HG03095 (cell line): ENCODE results near the gene ZNF785.
"Not testable (repeated sequence)": the region's sequence is repeated elsewhere in the genome, so short reads cannot be mapped to it uniquely, and the experiment has no call there.

Experiments
- ATAC-seq: cut with Tn5 transposase; IDR thresholded peaks from one replicate; pipeline ENCODE4 v1.9.1; 2021; ENCODE audit warnings: moderate library complexity; ENCODE audit not compliant: unreplicated experiment

The ZNF785 gene

DNA sequence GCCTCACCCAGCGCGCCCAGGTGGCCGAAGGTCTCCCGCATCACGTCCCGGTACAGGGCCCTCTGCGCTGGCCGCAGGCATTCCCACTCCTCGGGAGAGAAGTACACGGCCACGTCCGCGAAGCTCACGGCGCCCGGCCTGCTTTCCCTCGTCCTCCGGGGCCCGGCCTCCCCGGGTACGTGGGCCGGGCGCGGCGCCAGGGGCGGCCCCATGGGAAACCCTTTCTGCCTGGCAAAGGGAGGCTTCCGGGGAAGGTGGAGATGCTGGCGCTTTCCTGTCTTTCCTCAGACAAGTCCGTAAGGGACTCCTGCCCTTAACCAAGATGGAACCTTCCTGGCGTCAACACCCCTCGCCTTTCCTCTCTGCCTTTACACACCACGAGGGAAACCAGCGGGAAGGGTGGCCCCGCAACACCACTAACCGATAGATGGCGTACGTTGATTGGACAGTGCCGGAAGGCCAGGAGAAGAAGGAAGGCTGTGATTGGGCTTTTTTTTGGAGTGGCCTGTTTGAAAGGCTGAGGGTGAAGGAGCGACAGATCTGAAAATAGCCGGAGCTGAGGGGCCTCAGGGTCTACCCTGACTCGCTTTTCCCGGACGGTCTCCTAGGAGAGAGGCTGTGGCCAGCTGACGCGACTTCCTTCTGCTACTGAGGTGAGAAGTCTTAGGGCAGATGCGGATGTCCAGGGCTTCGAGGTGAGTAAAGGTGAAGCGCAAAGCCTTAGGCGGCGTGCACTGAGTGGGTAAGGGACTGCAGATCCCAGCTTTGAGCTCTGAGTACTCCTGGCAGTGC is at the start of gene ZNF785:
TSS of gene ZNF785 (minus strand) at position 298 of the 792 bp plus-strand sequence. CDS start at position 212, 86 bp downstream.
- ATAC-seq, result peak; percentile 91

DNA sequence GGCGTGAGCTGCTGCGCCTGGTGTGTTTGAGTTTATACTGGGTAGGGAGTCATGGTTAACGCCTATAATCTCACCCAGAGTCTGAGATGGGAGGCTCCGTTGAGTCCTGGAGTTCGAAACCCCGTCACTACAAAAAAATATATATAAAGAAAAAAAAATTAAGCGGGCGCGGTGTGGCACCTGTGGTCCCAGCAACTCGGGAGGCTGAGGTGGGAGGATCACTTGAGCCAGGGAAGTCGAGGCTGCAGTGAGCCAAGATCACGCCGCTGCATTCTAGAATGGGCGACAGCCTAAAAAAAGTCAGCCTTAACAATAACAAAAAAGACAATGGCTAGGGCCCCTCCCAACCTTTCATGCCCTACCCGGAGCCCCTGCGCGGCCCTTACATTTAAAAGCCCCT is 48.0 kb upstream of the ZNF785 start:
- no peak for ATAC-seq

DNA sequence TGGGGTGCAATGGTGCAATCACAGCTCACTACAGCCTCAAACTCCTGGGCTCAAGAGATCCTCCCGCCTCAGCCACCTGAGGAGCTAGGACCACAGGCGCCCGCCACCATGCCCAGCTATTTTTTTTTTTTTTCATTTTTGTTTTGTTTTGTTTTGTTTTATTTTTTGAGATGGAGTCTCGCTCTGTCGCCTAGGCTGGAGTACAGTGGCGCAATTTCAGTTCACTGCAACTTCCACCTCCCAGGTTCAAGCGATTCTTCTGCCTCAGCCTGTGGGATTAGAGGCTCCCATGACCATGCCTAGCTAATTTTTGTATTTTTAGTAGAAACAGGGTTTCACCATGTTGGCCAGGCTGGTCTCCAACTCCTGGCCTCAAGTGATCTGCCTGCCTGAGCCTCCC is 47.0 kb upstream of the ZNF785 start:
- ATAC-seq, result not testable (repeated sequence)

DNA sequence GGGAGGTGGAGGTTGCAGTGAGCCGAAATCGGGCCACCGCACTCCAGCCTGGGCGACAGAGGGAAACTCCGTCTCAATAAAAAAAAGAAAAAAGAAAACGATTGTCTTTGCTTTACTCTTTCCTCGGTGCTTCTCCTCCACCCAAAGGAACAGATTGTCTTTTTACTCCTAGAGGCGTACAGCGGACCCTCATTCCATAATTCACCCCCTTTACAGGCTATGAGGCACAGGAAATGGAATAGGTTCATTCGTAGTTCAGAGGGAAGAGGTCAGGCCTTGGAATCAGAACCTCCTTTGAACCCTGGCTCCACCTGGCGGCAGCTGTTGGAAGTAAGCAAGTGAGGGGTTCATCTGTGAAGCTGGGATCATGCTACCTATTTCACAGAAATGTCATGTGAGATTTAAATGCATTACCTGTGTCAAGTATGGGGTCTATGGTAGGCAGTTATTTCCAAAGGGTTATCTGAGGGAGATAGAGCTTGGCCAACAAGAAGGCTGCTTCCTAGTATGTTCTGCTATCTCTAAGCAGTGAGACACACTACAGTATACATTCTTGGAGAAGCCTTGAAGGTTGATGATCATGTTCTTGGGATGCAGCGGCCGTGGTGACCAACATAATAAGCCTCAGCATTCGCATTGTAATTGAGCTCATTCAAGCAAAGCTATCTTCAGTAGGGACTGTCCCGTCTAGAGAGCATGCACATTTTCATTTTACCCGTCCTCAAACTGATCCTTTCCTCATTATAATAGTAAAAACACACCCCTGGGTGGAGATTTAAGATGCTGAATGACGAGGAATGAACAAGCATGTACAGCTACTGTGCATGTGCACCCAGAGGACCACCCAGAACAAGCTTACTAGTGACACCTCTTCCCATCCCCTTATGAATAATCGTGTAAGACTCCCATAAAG is 43.4 kb upstream of the ZNF785 start:
- ATAC-seq, result no peak

DNA sequence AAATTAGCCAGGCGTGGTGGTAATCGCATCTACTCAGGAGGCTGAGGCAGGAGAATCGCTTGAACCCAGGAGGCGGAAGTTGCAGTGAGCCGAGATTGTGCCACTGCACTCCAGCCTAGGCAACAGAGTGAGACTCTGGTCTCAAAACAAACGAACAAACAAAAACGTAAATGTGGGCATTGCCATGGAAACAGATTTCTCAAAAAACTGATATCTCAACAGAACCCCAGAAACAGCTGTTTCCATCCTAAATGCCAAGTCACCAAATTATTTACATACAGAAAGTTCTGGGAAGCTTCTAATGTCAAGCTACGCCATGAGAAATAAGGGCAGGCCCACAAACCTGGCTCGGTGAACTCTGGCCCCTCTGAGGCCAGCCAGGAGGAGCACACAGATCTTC is 40.7 kb upstream of the ZNF785 start:
- no peak for ATAC-seq

DNA sequence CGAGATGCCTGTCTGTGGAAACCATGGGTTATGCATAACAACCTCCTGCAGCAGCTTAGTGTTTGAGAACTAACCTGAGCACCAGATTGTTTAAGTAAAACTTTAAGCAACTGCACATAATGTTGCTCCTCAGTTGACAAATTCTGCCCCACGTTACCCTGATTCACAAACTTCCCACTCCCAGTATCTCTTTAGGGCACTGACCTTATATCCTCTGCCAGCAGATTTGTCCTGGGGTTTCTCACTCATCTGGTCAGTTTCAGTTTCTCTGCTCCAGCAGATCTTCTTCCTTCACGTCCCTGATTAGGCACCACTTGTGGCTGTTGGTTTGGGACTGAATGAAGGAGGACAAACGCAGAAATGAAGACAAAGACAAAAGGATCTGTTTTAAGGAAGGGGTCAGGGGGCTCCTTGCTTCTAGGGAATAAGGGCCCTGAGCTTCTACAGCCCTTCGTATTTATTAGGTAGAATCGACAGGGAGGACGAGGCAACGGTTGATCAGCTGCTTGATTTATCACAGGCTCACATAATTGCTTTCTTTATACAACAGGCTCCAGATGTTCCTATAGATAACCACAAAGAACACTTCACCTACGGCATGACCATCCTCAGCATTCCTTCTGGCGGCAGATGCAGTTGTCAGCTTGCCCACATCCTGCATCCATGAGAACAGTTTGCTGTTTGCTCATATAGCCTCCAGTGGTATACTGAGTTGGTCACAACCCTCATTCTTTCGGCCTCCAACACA is 38.2 kb upstream of the ZNF785 start:
- no peak for ATAC-seq

DNA sequence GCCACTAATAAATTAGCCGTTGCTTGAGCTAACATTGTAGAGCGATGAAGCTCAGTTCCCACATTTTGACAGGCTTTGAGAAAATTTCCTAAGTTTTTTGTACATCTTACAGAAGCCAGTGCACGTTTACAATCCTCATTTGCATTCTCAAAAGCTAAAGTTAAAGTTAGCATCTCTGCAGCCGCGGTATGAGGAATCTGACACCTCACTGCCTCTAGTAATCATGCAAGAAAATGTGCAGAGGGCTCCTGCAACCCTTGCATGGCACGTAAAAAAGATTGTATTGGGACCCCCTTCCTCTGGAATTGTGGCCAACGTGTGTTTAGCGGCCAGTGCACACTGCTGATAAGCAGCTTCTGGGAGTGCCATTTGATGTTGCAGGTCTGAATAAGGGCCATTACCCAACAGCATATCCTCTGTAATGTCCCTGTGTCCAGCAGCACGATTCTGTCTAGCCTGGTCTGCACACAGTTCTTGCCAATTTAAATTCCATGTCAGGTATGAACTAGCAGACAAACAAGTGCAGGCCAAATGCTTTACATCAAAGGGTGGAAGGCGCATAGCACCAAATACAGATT is 37.0 kb upstream of the ZNF785 start:
- ATAC-seq, result no peak

DNA sequence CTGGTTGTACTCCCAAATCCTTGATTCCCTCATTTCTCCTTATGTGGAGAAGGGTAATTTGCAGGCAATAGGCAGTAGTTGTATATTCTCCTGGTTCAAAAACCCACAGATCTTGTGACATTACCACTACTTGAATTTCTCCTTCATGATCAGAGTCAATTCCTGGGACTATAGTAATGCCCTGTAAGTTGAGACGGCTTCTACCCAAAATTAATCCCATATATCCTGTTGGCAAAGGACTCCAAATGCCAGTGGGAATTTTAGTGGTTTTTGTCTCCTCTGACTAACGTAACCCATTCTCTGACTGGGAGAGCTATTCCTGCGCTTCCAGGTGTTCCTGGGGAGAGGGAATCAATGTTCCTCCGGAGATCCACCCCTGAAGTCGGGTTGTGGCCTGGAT is 36.3 kb upstream of the ZNF785 start:
- no peak for ATAC-seq

DNA sequence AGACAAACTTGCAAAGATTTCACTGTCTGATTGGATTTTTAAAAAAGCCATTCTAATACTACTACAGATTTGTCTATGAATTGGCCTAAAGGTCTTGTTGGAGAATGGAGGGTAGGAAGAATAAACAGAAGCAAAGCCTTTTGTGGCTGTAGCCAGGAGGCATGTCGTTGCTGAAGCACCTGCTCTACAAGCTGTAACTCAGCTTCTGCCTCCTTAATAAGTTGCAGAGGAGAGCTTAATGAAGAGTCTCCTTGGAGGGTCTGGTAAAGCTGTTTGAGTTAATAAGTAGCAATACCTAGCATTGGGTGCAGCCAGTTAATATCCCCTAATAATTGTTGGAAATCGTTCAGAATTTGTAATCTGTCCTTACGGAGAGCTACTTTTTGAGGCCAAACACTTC is 34.7 kb upstream of the ZNF785 start:
- ATAC-seq, result no peak

DNA sequence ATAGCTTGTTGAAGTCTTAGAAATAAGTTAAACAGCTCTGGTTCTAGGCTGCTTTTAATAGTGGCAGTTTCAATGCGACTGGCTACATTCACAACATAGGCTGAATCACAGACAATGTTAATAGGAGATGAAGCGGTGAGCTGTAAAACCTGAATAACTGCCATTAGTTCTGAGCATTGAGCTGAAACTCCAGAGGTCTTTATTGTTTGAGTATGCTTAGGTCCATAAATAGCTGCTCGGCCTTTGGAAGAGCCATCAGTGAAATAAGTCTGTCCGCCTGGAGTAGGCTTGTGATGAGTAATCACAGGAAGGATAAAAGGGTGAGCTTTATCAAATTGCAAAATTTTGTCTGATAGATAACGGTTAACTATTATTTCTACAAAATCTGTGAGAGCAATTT is 34.1 kb upstream of the ZNF785 start:
- no peak for ATAC-seq

DNA sequence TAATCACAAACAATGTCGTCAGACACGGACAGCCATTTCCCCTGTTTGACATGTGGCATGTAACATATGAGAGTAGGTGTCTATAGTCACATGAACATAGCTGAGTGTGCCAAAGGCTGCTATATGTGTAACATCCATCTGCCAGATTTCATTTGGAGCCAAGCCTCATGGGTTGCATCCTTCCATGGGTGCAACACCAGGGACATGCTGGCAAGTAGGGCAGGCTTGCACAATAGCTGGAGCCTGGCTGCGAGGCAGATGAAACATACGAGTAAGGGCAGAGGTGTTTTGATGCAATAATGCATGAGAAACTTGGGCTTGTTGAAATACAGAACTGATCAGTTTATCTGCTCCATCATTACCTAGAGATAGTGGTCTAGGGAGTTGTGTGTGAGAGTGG is 33.7 kb upstream of the ZNF785 start:
- ATAC-seq, result no peak

DNA sequence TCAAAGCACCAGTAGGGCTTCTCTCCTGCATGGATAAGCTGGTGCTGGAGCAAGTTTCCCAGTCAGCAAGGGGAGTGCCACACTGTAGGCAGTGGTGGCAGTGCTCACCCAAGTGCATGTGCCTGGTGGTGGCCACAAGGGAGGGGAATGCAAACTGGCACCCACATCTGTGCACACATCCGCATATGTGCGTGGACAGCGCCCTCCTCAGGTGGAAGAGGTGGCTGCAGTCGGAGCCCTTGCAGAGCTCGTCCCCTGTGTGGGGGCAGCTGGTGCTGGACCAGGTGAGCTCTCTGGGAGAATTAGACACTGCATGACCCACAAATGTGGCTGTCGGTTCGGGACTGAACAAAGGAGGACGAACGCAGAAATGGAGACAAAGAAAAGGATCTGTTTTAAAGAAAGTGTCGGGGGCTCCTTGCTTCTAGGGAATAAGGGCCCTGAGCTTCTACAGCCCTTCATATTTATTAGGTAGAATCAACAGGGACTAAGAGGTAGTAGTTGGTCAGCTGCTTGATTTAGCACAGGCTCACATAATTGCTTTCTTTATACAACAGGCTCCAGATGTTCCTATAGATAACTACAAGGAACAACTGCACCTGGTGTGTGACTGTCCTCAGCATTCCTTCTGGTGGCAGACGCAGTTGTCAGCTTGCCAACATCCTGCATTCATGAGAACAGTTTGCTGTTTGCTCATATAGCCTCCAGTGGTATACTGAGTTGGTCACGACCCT is 30.0 kb upstream of the ZNF785 start:
- ATAC-seq, result no peak

DNA sequence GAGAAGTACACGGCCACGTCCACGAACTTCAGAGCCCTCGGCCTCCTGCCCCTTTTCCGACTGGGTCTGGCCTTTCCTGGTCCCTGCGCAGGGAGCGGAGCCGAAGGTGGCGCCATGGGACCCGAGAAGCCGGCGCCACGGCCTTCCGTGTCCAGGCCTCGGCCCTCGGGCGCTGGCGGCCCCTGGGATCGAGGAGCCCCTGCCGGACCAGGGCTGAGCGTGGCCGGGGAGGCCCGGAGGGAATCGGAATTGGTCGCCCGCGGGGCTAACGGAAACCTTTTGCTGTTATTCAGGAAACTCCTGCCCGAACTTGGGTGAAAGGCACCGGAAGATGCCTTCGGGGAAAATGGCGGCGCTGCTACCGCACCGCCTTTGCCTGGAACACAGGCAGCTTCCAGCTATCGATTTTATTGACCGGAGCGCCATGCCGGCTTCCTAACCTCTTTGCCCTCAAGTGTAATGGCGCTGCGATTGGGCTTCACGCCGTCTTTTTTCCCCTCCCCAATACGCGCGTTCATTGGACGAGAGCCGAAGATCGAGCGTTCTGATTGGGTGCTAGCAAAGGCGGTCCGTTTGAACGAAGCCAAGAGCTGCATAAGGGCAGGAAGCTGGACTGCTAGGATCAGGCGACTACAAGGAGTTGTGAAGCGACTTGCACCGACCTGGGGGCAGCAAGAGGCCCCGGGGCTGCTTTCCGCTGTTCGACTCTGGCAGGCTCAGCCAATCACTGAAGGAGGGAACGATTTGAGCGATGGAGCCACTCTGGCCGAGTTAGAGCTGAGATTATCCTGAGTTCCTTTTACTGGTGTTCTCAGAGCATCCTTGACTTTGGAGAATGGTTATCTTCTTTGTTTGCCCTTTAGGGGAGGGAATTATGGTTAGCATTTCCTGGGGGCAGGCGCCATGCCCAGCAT is 24.7 kb upstream of the ZNF785 start, which contains the start of gene ZNF689:
TSS of gene ZNF689 (minus strand) at position 464 of the 914 bp plus-strand sequence. CDS start at position 116, 348 bp downstream.
- peak; percentile 82 for ATAC-seq

DNA sequence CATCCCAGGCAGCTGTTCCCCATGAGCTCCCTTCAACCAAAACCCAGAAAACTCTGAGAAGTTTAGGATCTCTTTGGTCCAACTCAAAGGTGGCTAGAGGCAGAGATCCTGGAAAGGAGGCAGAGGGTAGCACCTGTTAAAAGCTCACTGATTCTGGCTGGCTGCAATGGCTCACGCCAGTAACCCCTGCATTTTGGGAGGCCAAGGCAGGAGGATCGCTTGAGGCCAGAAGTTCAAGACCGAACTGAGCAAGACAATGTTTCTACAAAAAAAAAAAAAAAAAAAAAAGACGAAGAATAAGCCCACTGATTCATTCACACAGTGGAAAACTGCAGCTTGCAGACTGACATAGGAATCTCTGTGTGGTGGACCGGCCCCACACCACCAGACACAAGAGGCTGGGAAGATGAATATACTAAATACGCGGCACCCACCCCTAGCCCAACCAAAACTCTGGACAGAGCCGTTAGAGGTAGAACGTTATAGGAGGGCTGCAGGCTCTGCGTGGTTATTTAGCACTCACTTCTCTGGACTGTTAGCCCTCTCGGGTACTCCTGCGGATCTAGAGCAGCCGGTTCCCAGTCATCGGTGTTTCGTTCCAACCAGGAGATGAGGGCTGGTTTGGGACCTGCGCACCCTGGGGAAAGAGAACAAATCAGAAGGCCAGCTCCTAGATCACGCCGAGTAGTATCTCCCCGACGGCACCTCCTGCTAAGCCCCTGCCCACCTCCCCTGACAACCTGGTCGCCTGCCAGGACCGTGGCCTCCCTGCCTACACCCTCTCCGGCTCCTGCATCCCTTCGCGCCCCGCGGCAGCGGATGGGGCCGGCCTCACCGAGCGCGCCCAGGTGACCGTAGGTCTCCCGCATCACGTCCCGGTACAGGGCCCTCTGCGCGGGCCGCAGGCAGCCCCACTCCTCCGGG is 23.8 kb upstream of the ZNF785 start:
- no peak for ATAC-seq

DNA sequence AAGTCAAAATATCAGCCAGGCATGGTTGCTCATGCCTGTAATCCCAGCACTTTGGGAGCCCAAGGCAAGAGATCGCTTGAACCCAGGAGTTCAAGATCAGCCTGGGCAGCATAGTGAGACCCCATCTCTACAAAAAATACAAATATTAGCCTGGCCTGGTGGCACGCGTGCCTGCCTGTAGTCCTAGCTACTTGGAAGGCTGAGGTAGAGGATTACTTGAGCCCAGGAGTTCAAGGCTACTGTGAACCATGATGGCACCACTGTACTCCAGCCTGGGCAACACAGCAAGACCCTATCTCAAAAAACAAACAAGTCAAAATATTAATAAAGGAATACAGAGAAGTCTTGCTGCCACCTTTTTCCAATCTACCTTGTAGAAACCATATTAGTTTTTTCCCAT is 20.5 kb upstream of the ZNF785 start:
- no peak for ATAC-seq

DNA sequence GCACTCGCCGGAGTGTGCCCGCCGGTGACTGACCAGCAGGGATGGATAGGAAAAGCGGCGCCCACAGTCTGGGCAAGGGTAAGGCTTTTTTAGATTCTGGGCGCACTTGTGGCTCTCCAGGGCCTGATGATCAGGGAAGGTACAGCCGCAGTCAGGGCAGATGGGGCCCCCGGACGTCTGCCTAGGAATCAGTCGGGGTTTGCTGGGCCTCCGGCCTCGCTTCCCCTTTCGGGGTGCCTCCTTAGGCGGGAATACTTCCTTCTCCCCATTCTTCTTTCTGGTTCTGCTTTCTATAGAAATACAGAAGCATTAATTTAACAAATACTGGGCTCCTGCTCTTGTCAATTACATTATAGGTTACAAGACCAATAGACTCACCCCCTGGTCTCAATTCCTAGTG is 19.7 kb upstream of the ZNF785 start:
- no peak for ATAC-seq

DNA sequence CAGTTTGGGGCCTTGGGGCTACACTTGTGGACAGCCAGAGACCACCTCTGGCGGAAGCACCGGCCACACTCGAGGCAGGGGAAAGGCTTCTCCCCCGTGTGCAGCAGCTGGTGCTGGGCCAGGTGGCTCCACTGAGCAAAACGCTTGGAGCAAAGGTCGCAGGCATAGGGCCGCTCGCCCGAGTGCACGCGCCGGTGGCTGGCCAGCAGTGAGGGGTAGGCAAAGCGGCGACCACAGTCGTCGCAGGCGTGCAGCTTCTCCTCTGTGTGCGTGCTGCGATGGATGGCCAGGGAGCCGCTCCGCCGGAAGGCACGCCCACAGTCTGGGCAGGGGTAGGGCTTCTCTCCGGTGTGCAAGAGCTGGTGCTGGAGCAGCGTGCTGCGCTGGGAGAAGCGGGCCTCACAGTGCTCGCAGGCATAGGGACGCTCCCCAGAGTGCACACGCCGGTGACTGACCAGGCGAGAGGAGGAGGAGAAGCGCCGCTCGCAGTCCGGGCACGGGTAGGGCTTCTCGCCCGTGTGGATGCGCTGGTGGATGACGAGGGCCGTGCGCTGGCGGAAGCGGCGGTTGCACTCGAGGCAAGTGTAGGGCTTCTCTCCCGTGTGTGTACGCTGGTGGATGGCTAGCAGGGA is 18.9 kb upstream of the ZNF785 start:
- ATAC-seq, result no peak

DNA sequence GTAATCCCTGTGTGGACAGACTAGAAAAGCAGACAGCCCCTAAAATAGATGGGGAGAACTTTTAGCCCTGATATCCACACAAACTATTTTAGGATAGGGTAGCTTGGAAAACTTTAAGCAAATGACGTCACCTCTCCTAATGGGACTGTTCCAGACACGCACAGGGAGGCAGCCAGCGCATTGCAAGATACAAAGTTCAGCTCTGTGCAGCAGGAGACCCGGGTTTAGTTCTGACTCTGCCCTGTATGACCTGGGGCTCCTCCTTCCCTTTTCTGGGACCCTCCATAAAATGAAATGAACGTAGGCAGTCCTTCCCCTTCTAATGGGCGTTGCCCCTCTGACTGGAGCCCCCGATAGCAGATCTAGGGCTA is 18.4 kb upstream of the ZNF785 start:
- ATAC-seq, result no peak
